DOHH2 (cell line): ENCODE results near the gene JAM2.

Source experiments
- CTCF ChIP-seq: fragments of 200-600 bp; sonication (generic); IDR thresholded peaks from one replicate; pipeline ENCODE4 v1.5.1; 2014; ENCODE audit warnings: antibody characterized with exemption, mild to moderate bottlenecking, low read depth, low read length; ENCODE audit not compliant: poor library complexity, severe bottlenecking
- EZH2phosphoT487 ChIP-seq: fragments of 200-600 bp; sonication (generic); IDR thresholded peaks from 2 replicates; pipeline ENCODE4 v1.6.1; 2017; ENCODE audit warnings: borderline replicate concordance, mild to moderate bottlenecking, antibody characterized with exemption, low read length, moderate library complexity, mixed read lengths

- TF ChIP-seq CTCF (no peak), EZH2phosphoT487 (no peak)
Measured at GRCh38 chr21:25764065-25764464, 125.0 kb downstream of the JAM2 start.
